DMS53 treated with DMSO at 0.1 percent for 48 hours (cell line): ENCODE measurements around the gene MORN5.

ENCODE experiments used
- DNase-seq: peaks from one replicate; lab custom pipeline; 2025; ENCODE audit not compliant: unreplicated experiment; lab: John Stamatoyannopoulos, UW

The MORN5 gene

DNA sequence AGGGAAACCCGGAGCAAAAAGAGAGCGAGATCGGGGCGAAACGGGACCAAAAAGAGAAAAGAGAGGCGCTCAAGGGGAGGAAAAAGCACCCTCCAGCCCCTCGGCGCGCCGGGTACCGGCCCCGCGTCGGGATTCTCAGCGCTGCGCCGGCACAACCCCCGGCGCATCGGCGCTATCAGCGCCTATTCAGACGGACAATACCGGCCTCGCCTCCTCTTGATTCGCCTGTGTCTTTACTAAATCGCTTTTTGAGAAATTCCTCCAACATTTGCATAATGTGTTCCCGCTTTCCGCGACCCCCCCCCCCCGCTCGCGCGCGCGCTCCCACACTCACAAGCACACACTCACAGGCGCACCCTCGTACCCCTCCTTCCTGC lies 68.5 kb downstream of the MORN5 start:
- DNase-seq: no peak

DNA sequence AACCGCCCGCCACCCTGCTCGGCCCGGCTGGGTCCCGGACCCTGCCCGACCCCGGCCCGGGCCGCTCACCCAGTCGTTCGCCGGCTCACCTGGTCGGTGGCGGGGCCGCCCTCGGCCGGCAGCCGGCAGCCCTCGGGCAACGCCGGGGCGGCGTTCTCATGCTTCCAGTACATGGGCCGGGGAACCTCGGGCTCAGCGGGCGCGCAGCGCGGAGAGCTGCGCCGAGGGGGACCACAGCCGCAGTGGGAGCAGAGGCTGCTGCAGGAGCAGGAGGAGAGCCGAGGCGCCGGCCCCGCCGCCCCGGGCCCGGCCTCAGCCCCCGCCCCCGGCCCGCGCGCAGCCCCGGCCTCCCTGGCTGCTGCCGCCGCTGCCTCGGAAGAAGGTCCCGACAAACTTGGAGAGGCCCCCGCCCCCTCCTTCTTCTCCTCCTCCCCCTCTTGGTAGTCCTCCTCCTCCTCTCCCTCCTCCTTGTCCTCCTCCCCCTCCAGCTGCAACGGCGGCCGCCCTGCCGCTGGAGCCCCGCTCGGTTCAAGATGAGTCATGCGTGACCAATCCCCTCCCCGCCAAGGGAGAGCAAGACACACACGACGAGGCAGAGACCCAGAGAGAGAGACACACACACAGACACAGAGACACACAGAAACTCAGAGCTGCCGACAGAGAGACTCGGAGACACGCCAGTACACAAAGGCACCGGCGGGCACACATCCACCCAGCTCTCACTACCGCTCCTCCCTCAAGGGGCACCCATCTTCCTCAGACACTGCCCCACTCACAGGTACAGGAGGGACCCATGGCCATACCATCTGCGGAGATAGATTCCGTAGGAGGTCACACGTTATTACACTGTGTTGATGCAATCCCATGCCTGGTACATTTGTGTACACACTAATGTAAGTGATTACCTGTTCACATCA lies 69.1 kb downstream of the MORN5 start, which contains the start of gene LHX6:
TSS of gene LHX6 (minus strand) at position 390 of the 917 bp plus-strand sequence. CDS start at position 173, 217 bp downstream.
- DNase-seq: no peak

DNA sequence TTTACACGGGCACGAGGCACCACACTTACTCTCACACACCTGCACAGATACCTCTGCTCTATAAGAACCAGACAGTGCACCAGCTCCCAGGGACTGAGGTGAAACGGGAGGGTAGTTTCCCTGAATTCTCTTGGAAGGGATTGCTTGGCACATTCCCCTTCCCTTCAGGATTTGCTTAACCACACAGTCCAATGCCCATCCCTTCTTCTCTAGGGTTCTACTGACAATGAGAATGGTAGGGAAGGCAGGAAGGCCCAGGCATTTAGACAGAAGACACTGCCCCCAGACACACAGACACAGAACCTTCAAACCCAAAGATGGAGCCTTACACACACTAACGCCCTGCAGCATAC lies 69.8 kb downstream of the MORN5 start:
- DNase-seq: no peak

DNA sequence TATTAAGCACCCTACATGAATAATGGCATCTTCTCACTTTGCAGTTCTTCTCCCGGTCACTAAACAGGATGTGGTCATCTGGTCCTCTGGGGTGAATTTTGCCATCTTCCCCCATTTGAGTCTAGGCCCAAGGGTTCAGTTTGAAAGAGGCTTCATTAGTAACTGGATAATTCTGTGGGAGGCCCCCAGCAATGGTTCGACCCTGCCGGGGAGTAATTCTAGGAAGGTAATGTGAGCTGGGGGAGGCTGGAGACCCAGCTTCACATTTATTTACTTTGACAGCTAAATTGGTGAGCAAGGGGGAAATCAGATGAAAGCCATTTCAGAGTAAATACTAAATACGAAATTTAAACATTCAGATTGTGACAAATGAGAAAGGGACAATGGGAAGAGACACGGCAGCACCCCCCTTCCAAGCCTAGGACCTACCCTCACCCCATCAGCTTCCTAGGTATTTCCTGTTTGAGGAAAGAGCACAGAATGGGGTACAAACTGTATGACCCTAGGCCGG lies 73.1 kb downstream of the MORN5 start:
- no peak for DNase-seq

DNA sequence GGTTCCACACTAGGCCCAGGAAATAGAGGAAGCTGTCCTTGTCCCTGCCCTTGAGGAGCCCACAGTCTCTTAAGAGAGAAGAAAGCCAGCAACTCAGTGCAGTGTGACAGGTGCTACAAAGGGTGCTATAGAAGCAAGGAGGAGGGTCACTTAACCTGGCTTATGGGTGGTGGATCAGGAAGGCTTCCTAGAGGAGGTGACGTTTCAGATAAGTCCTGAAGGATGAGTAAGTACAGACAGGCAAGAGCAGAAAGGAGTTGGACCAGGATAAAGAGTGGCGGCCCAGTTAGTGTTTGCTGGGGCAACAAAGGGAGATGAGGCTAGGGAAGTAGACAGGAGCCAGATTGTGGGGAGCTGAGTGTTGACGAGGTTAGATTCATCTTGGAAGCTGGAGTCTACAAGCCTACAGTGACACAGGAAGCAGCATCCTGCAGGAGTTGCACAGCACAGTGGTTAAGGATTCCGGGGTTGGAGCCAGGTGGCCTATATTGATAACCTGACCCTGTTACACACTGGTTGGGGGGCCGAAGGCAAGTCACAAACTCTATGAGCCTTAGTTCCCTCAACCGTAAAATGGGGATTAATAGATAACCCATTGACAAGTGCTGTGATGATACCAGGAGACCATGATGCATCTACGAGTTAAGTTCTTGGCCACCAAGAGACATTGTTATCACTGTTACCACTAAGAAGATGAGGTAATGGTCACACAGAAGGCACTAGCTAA lies 74.5 kb downstream of the MORN5 start:
- DNase-seq: no peak

DNA sequence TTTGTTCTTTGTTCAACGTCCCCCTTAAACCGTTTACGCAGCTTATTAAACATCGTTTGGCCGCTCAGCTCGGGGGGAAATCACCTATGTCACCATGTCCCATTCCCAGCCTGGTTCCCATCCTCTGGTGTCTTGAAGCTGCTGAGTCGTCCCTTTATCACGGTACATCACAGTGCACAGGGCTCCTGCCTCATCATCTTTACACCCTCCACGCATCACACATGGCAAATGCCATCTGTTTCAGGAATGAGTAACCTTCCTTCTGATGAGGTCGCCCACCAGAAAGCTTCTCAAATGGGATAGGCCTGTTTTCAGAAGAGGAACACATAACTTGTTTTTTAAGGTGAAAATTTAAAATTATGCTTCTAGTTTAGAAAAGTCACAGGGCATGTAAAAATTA lies 77.0 kb downstream of the MORN5 start:
- no peak for DNase-seq

DNA sequence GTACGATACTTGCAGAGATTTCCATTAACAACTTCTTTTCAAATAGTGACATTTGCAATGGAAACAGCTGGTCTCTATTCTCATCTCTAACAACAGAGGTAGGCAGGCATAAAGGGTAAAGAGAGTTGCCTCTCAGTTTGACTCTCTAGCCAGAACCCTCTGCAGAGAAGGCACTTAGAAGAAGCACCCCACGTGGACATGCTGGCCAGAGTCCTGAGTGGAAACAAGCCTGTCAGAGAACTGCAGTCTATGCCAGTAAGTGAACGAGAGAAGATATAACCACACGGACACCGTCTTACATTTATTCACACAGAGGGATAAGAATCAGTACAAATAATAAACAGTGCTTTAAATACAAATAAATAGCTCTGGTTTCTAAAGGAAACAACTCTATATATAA lies 80.0 kb downstream of the MORN5 start:
- no peak for DNase-seq

- DNase-seq: no peak
These were observed 84.6 kb downstream of the MORN5 start for GRCh38 chr9:122244349-122244748.

DNA sequence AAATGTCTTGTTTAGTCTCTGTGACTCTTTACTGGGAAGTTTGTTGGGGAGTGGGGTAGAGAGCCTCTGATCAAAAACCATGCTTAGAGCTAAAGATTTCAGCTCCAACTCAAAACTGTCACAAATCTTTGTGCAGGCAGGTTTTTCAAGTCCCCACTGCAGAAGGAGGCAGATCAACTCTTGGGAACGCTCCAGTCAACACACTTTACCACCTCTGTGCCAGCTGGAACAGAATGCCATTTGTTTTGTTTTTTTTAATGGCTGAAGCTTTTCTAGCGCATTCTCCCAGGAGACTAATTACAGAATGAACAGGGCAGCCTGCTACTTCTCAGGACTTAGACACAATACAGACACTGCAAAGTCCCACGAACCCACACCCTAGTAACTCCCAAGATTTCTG lies 87.0 kb downstream of the MORN5 start:
- no peak for DNase-seq

GRCh38 chr9:122248448-122248865 lies 88.7 kb downstream of the MORN5 start:
- DNase-seq: no peak
